ENCODE data around the gene OLFM1.

- no peak for TF ChIP-seq ATF3 (IDR thresholded peaks at IDR 0.05)
- TF ChIP-seq ZNF274 (IDR thresholded peaks at IDR 0.05; ENCODE audit: low read depth, low read length): no peak
- TF ChIP-seq CTCF (IDR thresholded peaks at IDR 0.05 in 2 of 3, conservative IDR thresholded peaks at IDR 0.05 in 1 of 3; ENCODE audit: borderline replicate concordance in 1 of 3, insufficient read depth in 1 of 3, low read depth in 2 of 3, low read length in 2 of 3): no peak
- no peak for TF ChIP-seq POLR2AphosphoS5 (IDR thresholded peaks at IDR 0.05; ENCODE audit: low read depth, low read length)
- no peak for TF ChIP-seq EZH2 (IDR thresholded peaks at IDR 0.05)
- TF ChIP-seq EZH2phosphoT487 (IDR thresholded peaks at IDR 0.05; ENCODE audit: borderline replicate concordance): no peak
- TF ChIP-seq REST (IDR thresholded peaks at IDR 0.05; ENCODE audit: low read depth): no peak
- TF ChIP-seq SIN3A (IDR thresholded peaks at IDR 0.05; ENCODE audit: low read depth): no peak
- no peak for TF ChIP-seq JUND (IDR thresholded peaks at IDR 0.05)
Observed at GRCh38 chr9:135088979-135089847, 1.7 kb downstream of the OLFM1 start.
